ENCODE data around the gene LRCH4. TPM values are rescaled to one million over a fixed set of nuclear protein-coding genes. Genes with fewer than 3 reads are reported as not detected.

LRCH4 gene
- total and polyA plus RNA-seq, 2 of the 13 experiments (the other 11 are each of a cell fraction or from before 2014, with no cell fraction given) = 7.0 to 9.3 TPM

- no peak for TF ChIP-seq ZBTB40 (IDR thresholded peaks at IDR 0.05)
- peak; percentile 78; the same call in 1 of the 2 replicates for TF ChIP-seq ZBTB40 (CRISPR knock-in tag; IDR thresholded peaks at IDR 0.05)
- peak; percentile 84; the same call in 1 of the 2 replicates for TF ChIP-seq KLF15 (CRISPR knock-in tag; IDR thresholded peaks at IDR 0.05; ENCODE audit: borderline replicate concordance)
- TF ChIP-seq, protein P1, sequence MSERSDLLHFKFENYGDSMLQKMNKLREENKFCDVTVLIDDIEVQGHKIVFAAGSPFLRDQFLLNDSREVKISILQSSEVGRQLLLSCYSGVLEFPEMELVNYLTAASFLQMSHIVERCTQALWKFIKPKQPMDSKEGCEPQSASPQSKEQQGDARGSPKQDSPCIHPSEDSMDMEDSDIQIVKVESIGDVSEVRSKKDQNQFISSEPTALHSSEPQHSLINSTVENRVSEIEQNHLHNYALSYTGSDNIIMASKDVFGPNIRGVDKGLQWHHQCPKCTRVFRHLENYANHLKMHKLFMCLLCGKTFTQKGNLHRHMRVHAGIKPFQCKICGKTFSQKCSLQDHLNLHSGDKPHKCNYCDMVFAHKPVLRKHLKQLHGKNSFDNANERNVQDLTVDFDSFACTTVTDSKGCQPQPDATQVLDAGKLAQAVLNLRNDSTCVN (CRISPR knock-in tag; IDR thresholded peaks at IDR 0.05; ENCODE audit: borderline replicate concordance) = 0 out of 2 replicates have a peak, but pooled peaks have one; percentile 43
- no peak for TF ChIP-seq CAMTA2 (CRISPR knock-in tag; IDR thresholded peaks at IDR 0.05; ENCODE audit: borderline replicate concordance)
- no peak for TF ChIP-seq ZNF280D (CRISPR knock-in tag; IDR thresholded peaks at IDR 0.05)
- TF ChIP-seq DNMT3B (CRISPR knock-in tag; conservative IDR thresholded peaks at IDR 0.05) = no peak; the same call in 1 of the 2 replicates
- TF ChIP-seq ZNF552 (CRISPR knock-in tag; IDR thresholded peaks at IDR 0.05; ENCODE audit: borderline replicate concordance) = no peak
- TF ChIP-seq, protein P2, sequence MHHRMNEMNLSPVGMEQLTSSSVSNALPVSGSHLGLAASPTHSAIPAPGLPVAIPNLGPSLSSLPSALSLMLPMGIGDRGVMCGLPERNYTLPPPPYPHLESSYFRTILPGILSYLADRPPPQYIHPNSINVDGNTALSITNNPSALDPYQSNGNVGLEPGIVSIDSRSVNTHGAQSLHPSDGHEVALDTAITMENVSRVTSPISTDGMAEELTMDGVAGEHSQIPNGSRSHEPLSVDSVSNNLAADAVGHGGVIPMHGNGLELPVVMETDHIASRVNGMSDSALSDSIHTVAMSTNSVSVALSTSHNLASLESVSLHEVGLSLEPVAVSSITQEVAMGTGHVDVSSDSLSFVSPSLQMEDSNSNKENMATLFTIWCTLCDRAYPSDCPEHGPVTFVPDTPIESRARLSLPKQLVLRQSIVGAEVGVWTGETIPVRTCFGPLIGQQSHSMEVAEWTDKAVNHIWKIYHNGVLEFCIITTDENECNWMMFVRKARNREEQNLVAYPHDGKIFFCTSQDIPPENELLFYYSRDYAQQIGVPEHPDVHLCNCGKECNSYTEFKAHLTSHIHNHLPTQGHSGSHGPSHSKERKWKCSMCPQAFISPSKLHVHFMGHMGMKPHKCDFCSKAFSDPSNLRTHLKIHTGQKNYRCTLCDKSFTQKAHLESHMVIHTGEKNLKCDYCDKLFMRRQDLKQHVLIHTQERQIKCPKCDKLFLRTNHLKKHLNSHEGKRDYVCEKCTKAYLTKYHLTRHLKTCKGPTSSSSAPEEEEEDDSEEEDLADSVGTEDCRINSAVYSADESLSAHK (CRISPR knock-in tag; IDR thresholded peaks at IDR 0.05; ENCODE audit: borderline replicate concordance) = 0 out of 2 replicates have a peak, but pooled peaks have one; percentile 37
- no peak for TF ChIP-seq SIX4 (CRISPR knock-in tag; IDR thresholded peaks at IDR 0.05)
- no peak for TF ChIP-seq NFYC (CRISPR knock-in tag; IDR thresholded peaks at IDR 0.05)
- peak; percentile 69 for TF ChIP-seq RXRB (CRISPR knock-in tag; IDR thresholded peaks at IDR 0.05; ENCODE audit: borderline replicate concordance)
These were observed at the start of gene LRCH4 (continued) for GRCh38 chr7:100585511-100586265.

Data from HepG2 (cell line).